Measurements from ENCODE around the gene C22orf42.

Gene C22orf42

GRCh38 chr22:32112380-32112779 lies 46.7 kb downstream of the C22orf42 start:
- Histone ChIP-seq H3K4me3 (ENCODE audit: low read depth in 1 of 2, low read length in 2 of 2) (no peak overlapping the region), H3K27ac (ENCODE audit: low read depth, low read length) (no peak overlapping the region), H3K36me3 (ENCODE audit: control insufficient read depth in 1 of 2, insufficient read depth in 2 of 2, low read length in 2 of 2) (peaks cover 14 to 60% of the 10 kb centered on the region in 2 donors), H3K9me3 (ENCODE audit: control insufficient read depth in 1 of 2, low read length in 2 of 2) (no peaks in the 10 kb centered on the region), H3K4me1 (ENCODE audit: control insufficient read depth in 1 of 2, insufficient read depth in 2 of 2, low read length in 2 of 2) (no peaks in the 10 kb centered on the region), H3K9ac (ENCODE audit: low read depth in 1 of 2, low read length in 2 of 2) (no peak overlapping the region), H3K27me3 (ENCODE audit: control insufficient read depth in 1 of 2, insufficient read depth in 2 of 2, low read length in 2 of 2) (no peaks in the 10 kb centered on the region)

GRCh38 chr22:32106930-32107329 lies 52.2 kb downstream of the C22orf42 start:
- H3K27me3 ChIP-seq (ENCODE audit: control insufficient read depth in 1 of 2, insufficient read depth in 2 of 2, low read length in 2 of 2) = no peaks in the 10 kb centered on the region
- H3K4me1 ChIP-seq (ENCODE audit: control insufficient read depth in 1 of 2, insufficient read depth in 2 of 2, low read length in 2 of 2) = no peaks in the 10 kb centered on the region
- H3K27ac ChIP-seq (ENCODE audit: low read depth, low read length) = no peak overlapping the region
- no peak overlapping the region for H3K4me3 ChIP-seq (ENCODE audit: low read depth in 1 of 2, low read length in 2 of 2)
- no peaks in the 10 kb centered on the region for H3K9me3 ChIP-seq (ENCODE audit: control insufficient read depth in 1 of 2, low read length in 2 of 2)
- no peak overlapping the region for H3K9ac ChIP-seq (ENCODE audit: low read depth in 1 of 2, low read length in 2 of 2)
- H3K36me3 ChIP-seq (ENCODE audit: control insufficient read depth in 1 of 2, insufficient read depth in 2 of 2, low read length in 2 of 2) = peaks cover 36 to 83% of the 10 kb centered on the region in 2 donors

GRCh38 chr22:32103658-32104315 lies 55.3 kb downstream of the C22orf42 start:
- no peak overlapping the region for H3K9ac ChIP-seq (ENCODE audit: low read depth in 1 of 2, low read length in 2 of 2)
- H3K9me3 ChIP-seq (ENCODE audit: control insufficient read depth in 1 of 2, low read length in 2 of 2) = no peaks in the 10 kb centered on the region
- H3K27me3 ChIP-seq (ENCODE audit: control insufficient read depth in 1 of 2, insufficient read depth in 2 of 2, low read length in 2 of 2) = no peaks in the 10 kb centered on the region
- no peak overlapping the region for H3K27ac ChIP-seq (ENCODE audit: low read depth, low read length)
- H3K4me1 ChIP-seq (ENCODE audit: control insufficient read depth in 1 of 2, insufficient read depth in 2 of 2, low read length in 2 of 2) = no peaks in the 10 kb centered on the region
- no peak overlapping the region for H3K4me3 ChIP-seq (ENCODE audit: low read depth in 1 of 2, low read length in 2 of 2)
- H3K36me3 ChIP-seq (ENCODE audit: control insufficient read depth in 1 of 2, insufficient read depth in 2 of 2, low read length in 2 of 2) = peaks cover 34 to 80% of the 10 kb centered on the region in 2 donors

- no peaks in the 10 kb centered on the region for H3K27me3 ChIP-seq (ENCODE audit: control insufficient read depth in 1 of 2, insufficient read depth in 2 of 2, low read length in 2 of 2)
- peaks cover 44 to 86% of the 10 kb centered on the region in 2 donors for H3K36me3 ChIP-seq (ENCODE audit: control insufficient read depth in 1 of 2, insufficient read depth in 2 of 2, low read length in 2 of 2)
- H3K9ac ChIP-seq (ENCODE audit: low read depth in 1 of 2, low read length in 2 of 2) = no peak overlapping the region
- no peak overlapping the region for H3K27ac ChIP-seq (ENCODE audit: low read depth, low read length)
- H3K4me3 ChIP-seq (ENCODE audit: low read depth in 1 of 2, low read length in 2 of 2) = no peak overlapping the region
- no peaks in the 10 kb centered on the region for H3K9me3 ChIP-seq (ENCODE audit: control insufficient read depth in 1 of 2, low read length in 2 of 2)
- no peaks in the 10 kb centered on the region for H3K4me1 ChIP-seq (ENCODE audit: control insufficient read depth in 1 of 2, insufficient read depth in 2 of 2, low read length in 2 of 2)
These were observed 58.4 kb downstream of the C22orf42 start for GRCh38 chr22:32100711-32101110.
